ENCODE data around the gene TMEM179.

DNA sequence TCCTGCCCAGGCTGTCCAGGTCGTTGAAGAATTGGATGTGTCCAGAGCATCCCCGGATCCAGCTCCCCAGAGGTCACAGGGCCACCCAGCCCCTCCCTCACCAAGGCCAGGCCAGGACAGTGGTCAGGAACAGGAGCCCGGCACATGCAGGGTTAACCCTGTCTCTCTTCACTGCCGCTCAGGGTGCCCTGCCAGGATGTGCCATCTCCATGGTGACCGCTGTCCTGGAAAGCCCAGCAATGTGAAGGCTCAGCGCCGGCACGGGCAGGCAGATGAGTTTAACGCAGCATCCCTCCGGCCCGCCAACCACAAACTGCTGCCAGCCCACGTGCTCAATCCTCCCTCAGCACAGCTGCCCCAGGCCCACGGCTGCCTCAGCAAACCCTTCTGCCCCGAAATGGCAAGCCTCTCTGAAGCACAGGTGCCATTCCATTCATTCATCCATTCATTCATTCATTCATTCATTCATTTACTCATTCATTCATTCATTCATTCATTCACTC lies 4.4 kb downstream of the TMEM179 start:
- TF ChIP-seq EZH2 (IDR thresholded peaks at IDR 0.05; ENCODE audit: insufficient read depth, poor library complexity, severe bottlenecking) = no peak
- no peak for TF ChIP-seq EZH2phosphoT487 (IDR thresholded peaks at IDR 0.05; ENCODE audit: insufficient read depth, low read depth)

Measured in GM23248 (cell line).